H1 (cell line): ENCODE results near the gene HTR3D. TPM values are rescaled to one million over a fixed set of nuclear protein-coding genes. Genes with fewer than 3 reads are reported as not detected.

Experiments used
- CTCF ChIA-PET: fragments of 300-600 bp; sonication (Branson Sonifier 250); formaldehyde crosslinking; loops from one replicate; lab custom pipeline; 2021; ENCODE audit not compliant: partially characterized antibody; lab: Charles Lee
- POLR2A ChIA-PET: fragments of 300-600 bp; sonication (Branson Sonifier 250); formaldehyde crosslinking; loops from one replicate; lab custom pipeline; 2021; ENCODE audit warnings: inconsistent platforms; ENCODE audit not compliant: partially characterized antibody; lab: Charles Lee
- DNase-seq, 2 experiments: peaks; one replicate each; pipeline versions ENCODE4 v3.0.0 to v3.0.0-alpha.2; 2010 to 2022; ENCODE audit warnings: low spot score in 2 of 2, low read depth in 1 of 2, mixed read lengths in 1 of 2
- FAIRE-seq: peaks from 2 replicates; lab custom pipeline; 2011; peaks lifted over from hg19 to GRCh38; lab: Jason Lieb, UNC
- H2AFZ ChIP-seq: 2 replicates; pipeline ENCODE4 v1.8.1; 2012; ENCODE audit warnings: low read length, inconsistent platforms
- H2AK5ac ChIP-seq: 2 replicates; pipeline ENCODE4 v1.6.1; 2013; ENCODE audit warnings: low read depth, low read length
- H2BK120ac ChIP-seq: replicated peaks from 2 replicates; pipeline ENCODE3; 2013; ENCODE audit warnings: low read depth, low read length, inconsistent platforms
- H2BK12ac ChIP-seq: 2 replicates; pipeline ENCODE4 v1.6.1; 2013; ENCODE audit warnings: low read depth, low read length
- H2BK15ac ChIP-seq: 2 replicates; pipeline ENCODE4 v1.6.1; 2013; ENCODE audit warnings: low read length
- H2BK20ac ChIP-seq: 2 replicates; pipeline ENCODE4 v1.6.1; 2013; ENCODE audit warnings: low read length
- H2BK5ac ChIP-seq: 2 replicates; pipeline ENCODE4 v1.6.1; 2013; ENCODE audit warnings: low read depth, low read length
- H3K14ac ChIP-seq: 2 replicates; pipeline ENCODE4 v1.6.1; 2013; ENCODE audit warnings: inconsistent platforms; ENCODE audit not compliant: insufficient read length
- H3K18ac ChIP-seq: 2 replicates; pipeline ENCODE4 v1.6.1; 2013; ENCODE audit warnings: low read length; ENCODE audit errors: extremely low read depth
- H3K23ac ChIP-seq: 2 replicates; pipeline ENCODE4 v1.6.1; 2013; ENCODE audit warnings: inconsistent platforms; ENCODE audit not compliant: insufficient read length
- H3K23me2 ChIP-seq: 2 replicates; pipeline ENCODE4 v1.6.1; 2013; ENCODE audit warnings: low read depth, low read length
- H3K27ac ChIP-seq: 2 replicates; pipeline ENCODE4 v1.6.1; 2011; ENCODE audit warnings: low read depth, low read length, inconsistent platforms
- H3K27me3 ChIP-seq, 4 experiments: replicated peaks in 1 of 4; 1 replicate in 1 of 4; 2 replicates in 3 of 4; pipeline versions ENCODE4 v1.6.1 to v1.8.1; 2011 to 2013; ENCODE audit warnings: low read length in 3 of 4, mild to moderate bottlenecking in 3 of 4, inconsistent platforms in 2 of 4, mixed read lengths in 2 of 4, moderate library complexity in 1 of 4; ENCODE audit not compliant: control insufficient read depth in 3 of 4, insufficient read depth in 3 of 4; ENCODE audit errors: extremely low read depth in 1 of 4
- H3K36me3 ChIP-seq, 4 experiments: 2 replicates each; pipeline versions ENCODE4 v1.6.1 to v1.8.1; 2011 to 2013; ENCODE audit warnings: mild to moderate bottlenecking in 4 of 4, low read length in 3 of 4, moderate library complexity in 2 of 4, control low read depth in 1 of 4, inconsistent platforms in 1 of 4; ENCODE audit not compliant: insufficient read depth in 4 of 4, control insufficient read depth in 2 of 4
- H3K4ac ChIP-seq: replicated peaks from 2 replicates; pipeline ENCODE3; 2013; ENCODE audit warnings: low read length, low read depth, mixed read lengths, inconsistent platforms; ENCODE audit not compliant: insufficient read length
- H3K4me1 ChIP-seq, 4 experiments: replicated peaks in 1 of 4; 1 replicate in 1 of 4; 2 replicates in 3 of 4; pipeline versions ENCODE4 v1.6.1 to v1.8.1; 2011 to 2013; ENCODE audit warnings: low read length in 3 of 4, inconsistent platforms in 2 of 4, mixed read lengths in 1 of 4; ENCODE audit not compliant: insufficient read depth in 4 of 4, control insufficient read depth in 3 of 4
- H3K4me2 ChIP-seq, 2 experiments: 2 replicates each; pipeline versions ENCODE4 v1.6.1 to v1.8.1; 2011 to 2013; ENCODE audit warnings: low read depth in 2 of 2, low read length in 2 of 2, control low read depth in 1 of 2, inconsistent platforms in 1 of 2, mild to moderate bottlenecking in 1 of 2; ENCODE audit not compliant: insufficient read depth in 1 of 2
- H3K4me3 ChIP-seq, 4 experiments: fragments of 200-600, 300-600 bp in 1 of 4; sonication (generic), shearing (Covaris generic), sonication (Bioruptor Twin) in 1 of 4; 2 replicates each; pipeline versions ENCODE4 v1.5.1 to v1.8.1; 2011 to 2016; ENCODE audit warnings: low read length in 4 of 4, low read depth in 3 of 4, control low read depth in 2 of 4, inconsistent platforms in 2 of 4, mild to moderate bottlenecking in 2 of 4, mixed read lengths in 1 of 4, moderate library complexity in 1 of 4; ENCODE audit not compliant: insufficient read depth in 2 of 4; ENCODE audit errors: extremely low read depth in 1 of 4
- H3K56ac ChIP-seq: replicated peaks from 2 replicates; pipeline ENCODE3; 2013; ENCODE audit warnings: low read depth, mild to moderate bottlenecking, mixed read lengths, low read length, inconsistent platforms; ENCODE audit not compliant: insufficient read length
- H3K79me1 ChIP-seq: 2 replicates; pipeline ENCODE4 v1.6.1; 2013; ENCODE audit warnings: low read depth, low read length, control low read depth
- H3K79me2 ChIP-seq, 2 experiments: 2 replicates each; pipeline versions ENCODE4 v1.6.1 to v1.8.1; 2012 to 2013; ENCODE audit warnings: low read length in 2 of 2, mild to moderate bottlenecking in 2 of 2, inconsistent platforms in 1 of 2; ENCODE audit not compliant: insufficient read depth in 2 of 2, control insufficient read depth in 1 of 2
- H3K9ac ChIP-seq, 4 experiments: replicated peaks in 1 of 4; 1 replicate in 1 of 4; 2 replicates in 3 of 4; pipeline versions ENCODE4 v1.6.1 to v1.8.1; 2011 to 2013; ENCODE audit warnings: low read depth in 3 of 4, low read length in 3 of 4, control low read depth in 2 of 4, mild to moderate bottlenecking in 2 of 4, moderate library complexity in 2 of 4, inconsistent platforms in 1 of 4; ENCODE audit errors: extremely low read depth in 1 of 4
- H3K9me3 ChIP-seq, 2 experiments: 2 replicates each; pipeline versions ENCODE4 v1.6.1 to v1.8.1; 2012 to 2013; ENCODE audit warnings: mild to moderate bottlenecking in 2 of 2, moderate library complexity in 2 of 2, control low read depth in 1 of 2, inconsistent platforms in 1 of 2, low read depth in 1 of 2, low read length in 1 of 2, mixed read lengths in 1 of 2; ENCODE audit not compliant: insufficient read depth in 2 of 2
- H4K20me1 ChIP-seq, 2 experiments: replicated peaks in 1 of 2; 2 replicates each; pipeline versions ENCODE3 to v1.8.1; 2011 to 2013; ENCODE audit warnings: inconsistent platforms in 2 of 2, low read length in 2 of 2, mild to moderate bottlenecking in 1 of 2; ENCODE audit not compliant: insufficient read depth in 2 of 2, control insufficient read depth in 1 of 2
- H4K5ac ChIP-seq: 2 replicates; pipeline ENCODE4 v1.6.1; 2013; ENCODE audit warnings: low read length, low read depth, mixed read lengths, inconsistent platforms; ENCODE audit not compliant: insufficient read length
- H4K8ac ChIP-seq: 2 replicates; pipeline ENCODE4 v1.8.0; 2013; ENCODE audit warnings: mild to moderate bottlenecking, moderate library complexity, low read length, inconsistent platforms; ENCODE audit not compliant: insufficient read depth; ENCODE audit errors: extremely low read depth
- H4K91ac ChIP-seq: replicated peaks from 2 replicates; pipeline ENCODE3; 2013; ENCODE audit warnings: low read length, mixed read lengths, inconsistent platforms; ENCODE audit not compliant: insufficient read length
- ASH2L ChIP-seq: fragments of 200-600, 300-600 bp; sonication (generic); IDR thresholded peaks from one replicate; pipeline ENCODE4 v1.7.1; 2017; ENCODE audit warnings: low read length
- BCL11A ChIP-seq, 2 experiments: IDR thresholded peaks; one replicate each; pipeline ENCODE4 v1.6.1; 2011; ENCODE audit warnings: low read depth in 2 of 2, low read length in 2 of 2, mild to moderate bottlenecking in 2 of 2
- CHD2 ChIP-seq: IDR thresholded peaks from 2 replicates; pipeline ENCODE4 v1.6.1; 2012; ENCODE audit warnings: low read length, improper control_type of control experiment
- EP300 ChIP-seq, 2 experiments: IDR thresholded peaks; 1 replicate in 1 of 2; 2 replicates in 1 of 2; pipeline ENCODE4 v1.6.1; 2011 to 2012; ENCODE audit warnings: low read depth in 2 of 2, low read length in 2 of 2, mild to moderate bottlenecking in 2 of 2, borderline replicate concordance in 1 of 2, inconsistent platforms in 1 of 2, moderate library complexity in 1 of 2
- EZH2 ChIP-seq: fragments of 200-600 bp; sonication (generic); IDR thresholded peaks from 2 replicates; pipeline ENCODE4 v1.7.1; 2012; ENCODE audit warnings: low read depth, mild to moderate bottlenecking, moderate library complexity, low read length, inconsistent platforms; ENCODE audit not compliant: severe bottlenecking
- KDM4A ChIP-seq: IDR thresholded peaks from one replicate; pipeline ENCODE4 v1.7.1; 2012; ENCODE audit warnings: low read depth, mild to moderate bottlenecking, moderate library complexity, low read length, inconsistent platforms; ENCODE audit not compliant: severe bottlenecking
- MAFK ChIP-seq: IDR thresholded peaks from 2 replicates; pipeline ENCODE4 v1.6.1; 2012; ENCODE audit warnings: low read depth, mild to moderate bottlenecking, improper control_type of control experiment, low read length
- POLR2AphosphoS5 ChIP-seq: IDR thresholded peaks from 2 replicates; pipeline ENCODE4 v1.6.1; 2011; ENCODE audit warnings: low read depth, low read length
- RNF2 ChIP-seq: fragments of 200-900, 300-1000 bp; sonication (generic); IDR thresholded peaks from 2 replicates; pipeline ENCODE4 v1.7.1; 2016; ENCODE audit warnings: borderline replicate concordance, low read depth, mild to moderate bottlenecking, antibody characterized with exemption, low read length; ENCODE audit not compliant: poor library complexity, severe bottlenecking; ENCODE audit errors: missing control alignments
- SIN3A ChIP-seq, 2 experiments: IDR thresholded peaks in 1 of 2; conservative IDR thresholded peaks in 1 of 2; 2 replicates each; pipeline ENCODE4 v1.6.1; 2011 to 2012; ENCODE audit warnings: low read length in 2 of 2, improper control_type of control experiment in 1 of 2, low read depth in 1 of 2, mild to moderate bottlenecking in 1 of 2
- WGBS, 2 experiments: shearing (Covaris generic) in 1 of 2; methylation state at CpG; one replicate each; pipeline versions ENCODE4 v1.1.6 to v1.1.7; 2013 to 2015; ENCODE audit warnings: low lambda C conversion rate in 2 of 2, mixed read lengths in 2 of 2, inconsistent platforms in 1 of 2, low coverage in 1 of 2, missing lambda C conversion rate in 1 of 2; ENCODE audit not compliant: insufficient replicate concordance in 2 of 2, insufficient coverage in 1 of 2, insufficient read length in 1 of 2; ENCODE audit errors: extremely low coverage in 1 of 2, missing lambda C conversion rate in 1 of 2; 5-methylcytosine and 5-hydroxymethylcytosine counted together
- polyA plus RNA-seq, 7 experiments: library from polyadenylated mRNA; depleted of rRNA in 3 of 7; stranded (reverse) in 5 of 7; unstranded in 2 of 7; fragments of >200 nt in 5 of 7; fragments of 200-250 nt in 2 of 7; gene quantifications; 1 replicate in 5 of 7; 2 replicates in 1 of 7; 4 replicates in 1 of 7; pipeline versions ENCODE4 v1.2.1 to v1.2.3, GENCODE V29; 2011 to 2013; ENCODE audit warnings: missing spikeins in 2 of 7, mixed read lengths in 2 of 7
- total RNA-seq: library from RNA; stranded (reverse); fragmentation: NEBNext Ultra II Directional; extraction: Animal tissue kit (Norgen Biotek cat#: 25700); gene quantifications from 2 replicates; pipeline ENCODE4 v1.2.1, GENCODE V29; 2021

Gene HTR3D
- total and polyA plus RNA-seq, 2 of the 8 experiments (the other 6 are each of a cell fraction or from before 2014, with no cell fraction given), result not detected

GRCh38 chr3:183988216-183988790 is 43.2 kb upstream of the HTR3D start:
- no peaks in the 10 kb centered on the region for H3K9me3 ChIP-seq
- H2AFZ ChIP-seq, result no peak overlapping the region
- H2BK120ac ChIP-seq, result no peak overlapping the region
- no peaks in the 10 kb centered on the region for H3K27me3 ChIP-seq
- H2BK15ac ChIP-seq, result no peak overlapping the region
- H4K20me1 ChIP-seq, result peaks cover 0 to 2% of the 10 kb centered on the region in 2 experiments
- H2BK5ac ChIP-seq, result no peak overlapping the region
- FAIRE-seq (no peak), DNase-seq (no peak)
- H2BK20ac ChIP-seq, result no peak overlapping the region
- peaks cover 0 to 12% (median 7%) of the 10 kb centered on the region in 4 experiments; a peak in 5 of 8 replicates for H3K36me3 ChIP-seq
- H3K27ac ChIP-seq, result no peak overlapping the region
- H2BK12ac ChIP-seq, result no peak overlapping the region
- POLR2A ChIA-PET, result no interaction called here
- no peak overlapping the region for H3K4ac ChIP-seq
- no peak overlapping the region for H3K14ac ChIP-seq
- CTCF ChIA-PET, result interaction anchor here (0.6 to 1.9 kb wide), 7 partner anchors 9 to 156 kb away, joined by 3 to 6 read pairs (median 3); no protein-coding TSS in a partner anchor
- WGBS, 2 experiments, result 82% methylated on average over 16 of the region's 16 CpGs; no CpG with 5 or more reads in 1 of the 2 experiments
- no peak overlapping the region for H3K9ac ChIP-seq
- no peak overlapping the region for H2AK5ac ChIP-seq
- H4K91ac ChIP-seq, result no peak overlapping the region
- H3K18ac ChIP-seq, result no peak overlapping the region
- peaks cover 2% of the 10 kb centered on the region; the same call in 1 of the 2 replicates for H3K23me2 ChIP-seq
- no peak overlapping the region for H3K56ac ChIP-seq
- no peak overlapping the region for H3K23ac ChIP-seq
- H4K8ac ChIP-seq, result no peak overlapping the region
- H3K4me2 ChIP-seq, result no peak overlapping the region
- H3K4me1 ChIP-seq, result peaks cover 2 to 11% (median 7%) of the 10 kb centered on the region in 4 experiments; a peak in 6 of 7 replicates
- H3K79me1 ChIP-seq, result peaks cover 2% of the 10 kb centered on the region
- H3K79me2 ChIP-seq, result no peaks in the 10 kb centered on the region
- H4K5ac ChIP-seq, result no peak overlapping the region
- no peak overlapping the region for H3K4me3 ChIP-seq
- TF ChIP-seq MAFK (no peak), SIN3A (conservative IDR thresholded peaks at IDR 0.05 in 1 of 2, IDR thresholded peaks at IDR 0.05 in 1 of 2; ENCODE audit: low read depth in 1 of 2, low read length in 2 of 2) (no peak), POLR2AphosphoS5 (no peak), CHD2 (no peak), KDM4A (no peak), RNF2 (no peak), EP300 (IDR thresholded peaks at IDR 0.05; ENCODE audit: borderline replicate concordance in 1 of 2, low read depth in 2 of 2, low read length in 2 of 2) (no peak), EZH2 (no peak), ASH2L (no peak), BCL11A (IDR thresholded peaks at IDR 0.05; ENCODE audit: low read depth in 2 of 2, low read length in 2 of 2) (no peak)
